TTC549 (cell line): ENCODE data around the gene KRT78.

ENCODE experiments used
- FAIRE-seq: peaks from 2 replicates; lab custom pipeline; 2012; peaks lifted over from hg19 to GRCh38; lab: Jason Lieb, UNC

Gene KRT78

DNA sequence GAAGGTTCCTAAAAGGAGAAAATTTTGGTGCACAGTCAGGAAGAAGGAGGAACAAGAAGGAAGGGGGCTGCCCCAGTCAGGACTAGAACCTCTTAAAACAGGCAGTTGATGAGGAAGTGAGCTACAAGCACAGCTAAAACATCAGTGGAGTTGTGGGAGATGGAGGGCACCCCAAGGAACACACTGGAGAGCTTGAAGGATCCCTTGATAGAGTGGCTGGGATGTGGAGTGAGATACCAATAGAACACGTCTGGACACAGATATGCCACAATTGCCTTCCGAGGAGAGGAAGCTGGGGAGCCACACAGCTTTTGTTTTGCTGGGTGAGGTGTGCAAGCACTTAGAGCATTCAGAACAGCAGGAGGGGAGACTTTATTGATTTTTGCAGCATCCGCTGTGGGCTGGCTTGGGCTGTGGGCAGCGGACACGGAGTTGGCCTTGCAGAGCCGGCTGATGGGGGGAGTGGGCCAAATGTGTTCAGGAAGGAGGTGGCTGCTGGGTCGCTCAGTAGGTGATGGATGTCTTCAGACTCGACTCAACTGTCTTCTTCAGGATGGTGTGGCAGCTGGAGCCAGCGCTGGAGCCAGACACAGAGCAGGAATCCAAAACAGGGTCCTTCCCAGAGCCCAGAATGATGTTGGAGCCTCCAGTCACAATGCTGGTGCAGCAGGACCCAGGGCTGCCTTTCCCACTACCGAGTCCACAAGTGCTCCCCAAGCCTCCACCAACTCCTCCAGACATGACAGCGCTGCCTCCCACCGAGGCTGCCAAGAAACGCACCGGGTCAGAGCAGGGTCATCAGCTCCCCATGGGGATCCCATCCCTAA is 10.0 kb downstream of the KRT78 start:
- no peak for FAIRE-seq

DNA sequence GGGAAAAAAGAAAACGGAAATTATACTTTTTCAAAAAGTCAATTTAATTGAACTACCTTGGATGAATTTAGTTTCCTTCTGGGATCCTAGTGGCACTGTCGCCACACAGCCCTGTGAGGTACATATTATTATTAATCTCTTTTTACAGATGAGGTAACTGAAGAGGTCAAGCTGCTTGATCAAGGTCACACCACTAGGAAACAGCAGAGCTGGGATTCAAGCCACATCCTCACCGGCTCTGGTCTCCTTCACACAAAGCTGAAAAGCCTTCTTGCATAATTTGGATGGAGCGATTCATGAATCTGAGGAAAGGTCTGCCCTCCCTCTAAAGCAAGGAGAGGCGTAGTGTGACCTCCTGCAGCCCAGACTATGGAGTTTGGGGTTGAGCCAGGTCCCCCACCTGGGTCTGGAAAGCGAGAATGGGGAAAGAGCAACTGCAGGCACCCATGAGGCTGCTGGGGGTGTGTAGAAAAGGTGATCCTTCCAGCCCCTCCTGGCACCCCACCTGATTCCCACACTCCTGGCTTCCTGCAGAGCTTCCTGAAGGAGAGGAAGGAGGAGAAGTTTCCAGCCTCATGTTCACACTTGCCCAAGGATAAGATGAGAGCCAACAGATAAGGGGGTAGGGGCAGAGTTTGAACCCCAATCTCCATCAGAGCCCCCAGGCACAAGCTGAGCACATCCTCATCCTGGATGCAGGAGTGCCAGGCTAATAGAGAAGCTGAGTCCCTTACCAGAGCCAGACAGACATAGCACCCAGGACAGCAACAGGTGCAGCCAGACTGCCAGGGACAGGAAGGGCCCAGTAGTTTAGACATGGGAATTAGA is 10.8 kb downstream of the KRT78 start:
- FAIRE-seq = no peak

DNA sequence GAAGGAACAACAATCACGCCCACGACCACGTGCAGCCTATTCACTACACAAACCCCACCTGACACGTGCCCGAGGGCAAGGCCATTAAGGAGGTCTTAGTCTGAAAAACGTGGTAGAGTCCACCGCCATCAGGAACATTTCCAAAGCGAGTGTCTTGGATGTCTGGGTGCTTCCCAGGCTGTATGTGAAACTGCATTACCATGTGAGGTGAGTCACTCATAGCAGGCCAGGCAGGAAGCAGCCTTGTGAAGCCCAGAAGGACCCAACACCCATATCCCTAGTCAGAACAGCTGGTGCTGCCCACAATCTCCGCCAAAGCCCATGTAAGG is 11.4 kb downstream of the KRT78 start:
- no peak for FAIRE-seq

DNA sequence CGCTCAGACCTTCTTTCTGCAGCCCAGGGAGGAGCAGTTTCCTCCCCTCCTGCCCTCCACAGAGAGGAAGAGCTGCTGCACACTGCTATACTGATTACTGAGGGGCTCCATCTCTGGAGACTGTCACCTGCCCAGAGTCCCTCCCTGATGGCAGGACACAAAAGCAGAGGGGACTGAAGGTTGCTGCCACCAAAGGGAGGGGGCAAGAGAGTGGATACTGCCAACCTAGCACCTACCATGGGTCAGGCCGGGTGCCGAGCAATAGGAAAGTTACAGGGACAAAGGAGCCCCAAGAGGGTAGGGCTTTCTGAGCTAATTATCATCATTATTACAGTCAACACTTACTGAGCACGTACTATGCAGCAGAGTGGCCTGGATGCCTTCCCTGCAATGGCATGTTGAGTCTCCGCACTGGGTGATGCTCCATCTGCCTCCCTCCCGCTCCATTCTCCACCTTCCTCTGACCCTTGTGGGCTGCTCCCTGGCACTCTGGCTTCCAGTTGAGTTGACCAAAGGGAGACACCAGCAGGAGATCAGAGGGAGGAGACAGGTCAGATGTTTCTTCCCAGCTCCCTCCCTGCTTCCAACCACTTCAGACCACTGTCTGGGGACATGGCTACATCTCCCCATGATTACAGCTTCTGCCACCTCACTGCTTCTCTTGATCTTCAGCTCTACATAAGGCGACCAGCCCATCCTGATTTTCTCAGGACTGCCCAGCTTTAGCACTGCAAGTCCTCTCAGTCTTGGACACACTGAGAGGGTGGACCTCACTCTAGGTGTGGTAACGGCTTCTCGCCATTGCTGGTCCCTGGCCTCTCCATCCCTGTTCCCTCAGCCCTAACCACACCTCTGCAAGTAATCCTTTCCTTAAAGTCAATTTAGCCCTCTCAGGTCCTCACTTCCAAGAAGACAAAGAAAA is 12.0 kb downstream of the KRT78 start:
- FAIRE-seq = no peak

DNA sequence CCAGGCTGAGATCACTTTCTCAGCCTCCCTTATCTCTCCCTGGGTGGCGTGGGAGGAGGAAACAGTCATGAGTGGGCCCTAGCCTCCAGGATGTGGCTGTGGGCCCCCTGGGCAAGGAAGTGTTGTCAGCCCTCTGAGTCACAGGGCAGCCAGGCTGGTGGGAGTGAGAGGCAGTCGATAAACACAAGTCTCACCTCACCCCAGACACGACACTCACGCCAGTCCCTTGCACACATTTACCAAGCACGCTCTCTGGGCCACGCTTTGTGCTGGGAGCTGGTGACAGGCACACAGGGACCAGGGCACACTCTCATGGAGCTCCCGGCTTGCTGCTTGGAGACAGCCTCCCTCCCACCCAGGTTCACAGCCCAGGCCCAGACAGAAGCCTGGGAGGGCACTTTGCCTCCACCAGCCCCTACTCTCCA is 12.7 kb downstream of the KRT78 start:
- no peak for FAIRE-seq

DNA sequence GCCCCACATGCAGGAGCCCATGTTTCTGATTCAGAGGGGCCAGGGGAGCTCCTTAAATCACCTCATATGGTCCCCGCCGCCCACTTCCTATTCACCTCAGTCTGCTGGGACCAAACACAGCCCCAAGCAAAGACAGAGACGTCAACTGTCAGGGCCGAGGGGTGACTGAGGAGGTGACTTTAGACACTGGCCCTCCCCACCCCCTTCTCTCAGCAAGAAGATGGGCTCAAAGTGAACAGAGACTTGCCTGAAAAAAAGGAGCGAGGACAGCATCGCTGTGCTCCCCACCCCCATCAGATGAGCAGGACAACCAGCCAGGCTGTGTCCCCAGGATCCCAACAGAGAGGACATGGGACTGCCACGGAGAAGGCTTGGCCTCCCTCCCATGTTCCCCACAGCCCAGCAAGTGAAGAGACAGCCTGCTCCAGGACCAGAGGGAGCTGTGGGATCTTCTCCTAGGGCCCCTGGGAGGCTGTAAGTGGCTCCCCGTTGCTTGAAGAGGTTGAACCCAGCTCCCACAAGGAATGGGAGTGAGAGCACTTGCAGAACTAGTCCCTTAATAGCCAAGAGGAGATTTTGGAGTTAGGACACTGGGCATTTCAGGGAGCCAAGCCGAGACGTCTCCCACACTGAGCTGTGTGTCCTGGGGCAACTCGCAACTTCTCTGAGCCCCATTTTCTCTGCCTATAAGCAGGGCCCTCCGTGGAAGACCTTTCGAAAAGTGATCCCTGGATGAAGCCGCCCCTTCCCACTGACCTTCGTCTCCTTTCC is 13.3 kb downstream of the KRT78 start:
- FAIRE-seq = no peak

DNA sequence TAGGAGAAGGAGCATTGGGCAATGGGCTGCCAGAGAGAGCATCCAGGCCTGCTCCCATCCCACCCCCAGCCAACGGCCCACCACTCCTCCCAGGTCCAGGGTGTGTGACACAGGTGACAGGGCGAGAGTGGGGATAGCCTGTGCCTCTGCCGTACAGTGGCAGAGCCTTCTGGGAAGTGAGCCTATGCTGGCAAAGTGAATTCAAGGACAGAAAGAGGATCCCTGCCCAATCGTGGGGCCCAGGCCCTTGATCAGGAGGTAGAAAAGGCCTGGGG is 14.1 kb downstream of the KRT78 start:
- no peak for FAIRE-seq

DNA sequence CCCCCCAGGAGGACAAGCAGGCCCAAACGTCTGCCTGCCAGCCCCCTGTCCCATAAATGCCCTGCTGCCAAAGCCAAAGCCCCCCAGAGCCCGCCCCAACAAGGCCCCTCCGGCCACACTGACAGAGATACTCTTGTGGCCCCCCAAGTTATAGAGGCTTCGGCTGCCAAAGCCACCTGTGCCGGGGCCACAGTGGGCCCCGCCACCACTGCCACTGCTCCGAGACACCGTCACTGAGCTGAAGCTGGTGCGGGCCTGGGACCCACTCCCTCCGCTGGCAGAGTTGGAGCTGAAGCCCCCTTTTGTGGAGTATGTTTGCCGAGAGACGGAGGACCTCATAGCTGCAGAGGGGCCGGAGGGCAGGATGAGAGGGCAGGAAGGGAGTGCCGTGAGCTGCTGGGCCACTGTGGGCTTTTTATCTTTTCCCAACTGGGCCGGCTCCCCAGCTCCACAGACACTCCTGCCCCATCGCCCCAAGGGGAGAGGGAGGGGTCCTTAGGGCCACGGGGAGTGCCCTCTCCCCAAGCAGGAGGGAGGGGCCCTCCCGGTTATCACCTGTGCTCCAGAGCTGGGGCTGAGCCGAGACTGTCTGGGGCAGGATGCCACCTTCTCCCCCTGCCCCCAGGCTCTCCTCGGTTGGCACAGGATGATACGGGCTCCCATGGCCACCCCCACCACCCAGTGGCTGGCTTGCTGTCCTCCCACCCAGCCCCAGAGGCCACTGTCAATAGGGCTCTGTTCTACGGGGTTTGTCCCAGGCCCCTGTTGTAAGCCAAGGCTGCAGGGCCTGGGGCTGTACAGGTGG is 14.7 kb downstream of the KRT78 start, which contains the start of gene KRT79:
TSS of gene KRT79 (minus strand) at position 390 of the 805 bp plus-strand sequence. CDS start at position 339, 51 bp downstream.
- no peak for FAIRE-seq

DNA sequence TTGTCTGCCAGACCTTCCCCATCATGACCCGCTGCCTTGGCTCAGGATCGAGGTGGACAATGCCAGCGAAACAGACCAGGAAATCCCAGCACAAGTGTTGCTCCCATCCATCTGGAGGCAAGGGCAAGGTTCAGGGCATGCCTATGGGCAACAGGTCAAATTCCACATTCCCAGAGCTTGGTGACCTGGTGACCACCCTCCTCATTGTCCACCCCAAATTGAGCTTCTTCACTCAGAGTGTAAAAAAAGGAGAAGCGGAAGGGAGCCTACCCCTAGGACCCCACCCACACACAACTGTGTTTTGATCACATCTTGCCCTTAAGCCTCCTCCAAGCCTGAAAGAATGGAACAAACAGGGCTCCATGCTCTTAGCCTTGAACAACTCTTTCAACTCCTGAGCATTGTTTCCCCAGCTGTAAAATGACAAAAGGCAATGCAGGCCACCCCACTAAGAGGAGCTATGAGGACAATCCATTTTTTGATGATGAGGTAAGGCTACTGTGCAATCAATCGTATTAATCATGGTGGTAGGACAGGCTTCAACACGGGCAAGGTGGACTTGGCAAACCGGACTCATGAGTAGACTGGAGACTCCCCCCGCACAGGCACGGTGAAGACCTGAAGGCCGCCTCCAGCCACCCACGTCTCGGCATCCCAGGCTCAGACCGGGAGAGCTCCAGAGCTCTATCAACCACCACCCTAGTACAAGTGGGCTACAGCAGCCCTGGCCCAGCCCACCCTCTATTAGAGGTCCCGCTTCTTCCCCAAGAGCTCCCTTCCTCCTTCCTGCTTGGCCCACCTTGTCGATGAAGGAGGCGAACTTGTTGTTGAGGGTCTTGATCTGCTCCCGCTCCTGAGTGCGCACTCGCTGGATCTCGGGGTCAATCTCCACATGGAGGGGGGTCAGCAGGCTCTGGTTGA is 15.5 kb downstream of the KRT78 start:
- FAIRE-seq = no peak

DNA sequence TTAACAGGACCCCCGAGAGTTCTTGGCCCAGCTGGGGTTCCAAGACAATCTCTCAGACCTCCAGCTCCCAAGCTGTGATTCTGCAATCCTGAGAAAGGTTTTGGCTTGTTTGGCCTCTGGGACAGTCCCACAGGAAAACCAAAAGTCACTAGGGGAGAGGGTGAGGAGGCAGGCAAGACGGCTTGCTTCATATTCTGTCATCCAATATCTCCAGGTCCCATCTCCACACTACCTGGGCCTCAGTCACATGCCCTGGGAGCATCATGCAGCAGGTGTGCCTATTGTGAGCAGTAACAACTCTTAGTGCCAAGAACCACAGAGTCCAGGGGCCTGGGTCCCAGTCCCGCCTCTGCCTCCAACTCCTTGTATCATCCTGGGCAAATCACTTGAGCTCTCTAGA is 16.3 kb downstream of the KRT78 start:
- no peak for FAIRE-seq

DNA sequence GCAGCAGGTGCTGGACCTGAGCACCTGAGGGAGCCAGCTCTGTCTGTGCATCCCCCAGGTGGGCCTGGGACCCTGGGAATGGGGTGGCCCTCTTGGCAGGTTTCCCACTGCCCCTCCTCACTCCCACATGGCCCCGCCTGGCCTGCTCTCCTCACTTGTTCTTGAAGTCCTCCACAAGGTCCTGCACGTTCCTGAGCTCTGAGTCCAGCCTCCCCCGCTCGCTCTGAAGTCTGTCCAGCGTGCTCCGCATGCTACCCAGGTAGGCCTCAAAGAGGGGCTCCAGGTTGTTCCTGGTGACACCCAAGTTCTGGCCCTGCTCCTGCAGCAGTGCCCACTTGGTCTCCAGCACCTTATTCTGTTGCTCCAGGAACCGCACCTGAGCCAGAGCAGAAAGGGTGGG is 17.5 kb downstream of the KRT78 start:
- FAIRE-seq = no peak

DNA sequence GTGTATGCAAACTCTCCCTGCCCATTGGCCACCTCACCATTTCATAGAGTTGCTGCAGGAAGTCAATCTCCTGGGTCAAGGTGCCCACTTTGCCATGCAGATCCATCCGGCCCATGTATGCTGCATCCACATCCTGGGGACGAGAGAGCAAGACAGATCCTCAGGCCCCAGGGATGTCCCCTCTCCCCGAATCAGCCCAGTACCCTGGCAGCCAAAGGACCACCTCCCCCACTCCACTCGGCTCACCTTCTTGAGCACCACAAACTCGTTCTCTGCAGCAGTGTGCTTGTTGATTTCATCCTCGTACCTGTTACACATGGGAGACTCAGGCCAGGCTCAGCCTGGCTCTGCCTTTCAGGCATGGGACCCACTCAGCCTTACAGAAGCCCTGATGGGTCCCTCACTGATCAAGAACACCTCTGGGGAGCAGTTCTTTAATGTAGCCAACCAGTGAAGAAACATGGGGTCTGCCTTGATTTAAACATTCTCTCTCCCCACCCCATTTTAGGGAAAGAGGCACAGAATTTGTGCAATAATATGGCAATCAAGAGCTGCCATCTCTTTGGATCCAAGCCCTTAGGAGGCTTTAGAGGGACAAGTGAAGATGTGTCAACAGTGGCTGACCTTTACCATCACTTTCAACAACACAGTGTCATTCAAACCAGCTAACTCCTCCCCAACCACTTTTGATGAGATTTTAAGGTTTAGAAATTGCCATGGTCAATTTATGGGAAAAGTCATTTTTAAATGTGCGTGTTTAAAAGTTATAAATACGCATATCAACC is 18.6 kb downstream of the KRT78 start:
- no peak for FAIRE-seq

DNA sequence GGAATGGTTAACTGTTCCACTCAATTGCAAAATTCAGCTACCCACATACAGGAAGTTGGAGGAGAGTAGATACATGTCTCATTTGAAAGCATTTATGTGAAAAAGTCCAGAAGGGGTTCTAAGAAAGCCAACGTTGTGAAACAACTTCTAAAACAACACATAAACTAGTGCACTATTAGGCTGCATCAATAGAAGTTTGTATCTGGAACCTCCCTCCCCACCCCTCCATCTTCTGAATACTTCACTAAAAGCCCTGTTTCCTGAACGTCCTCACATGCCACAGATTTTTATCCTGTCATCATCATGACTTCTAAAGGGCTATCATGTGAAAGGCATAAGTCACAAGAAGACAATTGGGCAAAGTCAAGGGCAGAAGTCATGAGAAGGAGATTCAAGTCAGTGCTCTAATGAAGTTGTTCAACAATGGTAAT is 20.2 kb downstream of the KRT78 start:
- FAIRE-seq = no peak

DNA sequence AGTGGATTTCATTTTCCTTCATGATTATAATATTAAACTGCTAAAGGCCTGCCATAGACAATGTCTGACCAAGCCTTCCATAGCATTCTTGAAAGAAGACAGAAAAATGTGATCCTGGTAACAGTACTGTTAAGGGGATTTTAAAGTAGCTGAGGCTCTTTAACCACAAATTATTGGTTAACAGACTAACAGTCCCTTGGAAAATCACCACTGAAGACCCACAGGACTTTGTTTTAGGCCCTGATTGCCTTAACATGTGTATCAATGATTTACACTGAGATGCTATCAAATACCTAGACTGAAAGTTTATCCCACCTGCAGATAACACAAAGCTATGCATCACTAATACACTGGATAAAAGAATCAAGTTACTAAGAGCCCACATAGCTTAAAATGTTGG is 20.6 kb downstream of the KRT78 start:
- no peak for FAIRE-seq

DNA sequence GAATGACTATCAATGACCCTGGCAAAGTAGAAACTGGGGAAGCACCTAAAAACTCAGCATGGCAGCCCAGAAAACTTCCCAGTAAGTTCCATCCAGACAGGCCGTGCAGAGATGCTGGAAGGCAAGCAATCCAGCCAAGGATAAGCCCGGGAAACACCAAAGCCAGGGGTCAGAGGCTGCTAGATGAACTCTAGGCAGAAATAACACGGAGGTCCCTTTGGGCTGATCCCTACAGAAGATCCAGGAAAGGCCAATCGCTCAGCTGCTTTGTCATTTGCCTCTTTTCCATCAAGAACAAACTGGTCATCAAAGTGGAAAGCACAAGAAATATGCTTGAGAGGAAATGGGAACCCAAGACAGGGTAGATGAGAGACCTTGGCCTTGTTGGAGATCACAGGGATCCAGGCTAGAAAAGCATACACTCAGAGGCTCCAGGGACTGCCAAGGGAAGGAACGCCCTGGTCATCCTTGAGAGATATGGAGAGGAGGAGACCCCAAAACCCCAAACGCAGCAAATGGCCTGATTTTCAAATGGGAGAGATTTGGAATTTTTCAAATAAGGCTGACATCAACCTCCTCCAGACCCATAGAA is 21.2 kb downstream of the KRT78 start:
- no peak for FAIRE-seq

DNA sequence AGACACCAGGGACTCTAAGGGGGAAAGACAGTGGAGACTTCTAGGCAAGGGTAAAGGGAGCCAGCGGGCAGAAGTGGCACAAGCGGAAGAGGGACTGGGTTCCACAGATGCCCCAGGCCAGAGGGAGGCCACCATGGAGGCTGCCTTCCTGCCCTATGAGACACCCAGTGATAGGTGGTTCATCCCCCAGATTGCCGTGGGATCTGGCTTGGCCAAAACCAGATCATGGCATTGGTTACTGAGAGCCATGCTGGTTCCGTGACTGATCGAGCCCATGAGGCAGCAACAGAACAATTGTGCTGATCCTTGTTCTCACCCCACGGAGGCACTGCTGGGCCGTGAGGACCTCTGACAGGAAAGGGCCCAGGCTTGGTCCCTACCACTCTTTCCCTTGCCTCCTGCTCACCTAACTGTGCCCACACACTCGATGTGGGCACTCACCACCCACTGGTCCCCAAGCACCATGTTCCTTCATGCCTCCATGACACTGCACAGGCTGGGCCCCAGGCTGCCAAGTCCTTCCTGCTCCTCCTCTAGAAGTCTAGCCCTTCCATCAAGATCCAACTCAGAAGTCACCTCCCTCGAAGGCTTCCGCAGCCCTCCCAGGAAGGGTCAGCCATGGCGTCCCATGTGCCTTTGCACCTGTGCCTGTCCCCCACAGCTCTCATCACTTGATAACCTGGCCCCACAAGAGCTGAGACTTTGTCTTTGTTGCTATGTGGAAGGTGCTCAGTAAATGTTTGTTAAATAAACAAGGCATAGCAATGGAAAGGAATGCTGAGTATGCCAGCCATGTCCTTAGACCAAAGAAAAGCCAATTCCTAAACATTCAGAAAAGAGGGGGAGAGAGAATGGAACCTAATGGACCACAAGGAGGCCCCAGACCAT is 21.9 kb downstream of the KRT78 start:
- no peak for FAIRE-seq

DNA sequence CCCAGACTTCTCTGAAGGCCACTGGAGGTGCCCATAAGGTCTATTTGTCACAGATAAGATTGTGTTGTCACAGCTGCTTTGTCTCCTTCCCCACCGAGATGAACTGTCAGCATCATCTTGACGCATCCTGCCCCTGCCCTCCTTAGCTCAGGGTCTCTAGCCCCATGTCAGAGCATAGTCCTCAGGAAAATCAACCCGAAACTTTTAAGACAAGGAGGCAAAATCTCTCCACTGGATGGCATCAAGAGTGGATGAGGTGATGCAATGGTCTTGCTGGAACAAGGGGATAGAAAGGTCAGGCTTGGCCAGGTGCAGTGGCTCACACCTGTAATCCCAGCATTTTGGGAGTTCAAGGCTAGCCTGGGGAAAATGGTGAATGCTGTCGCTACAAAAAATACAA is 22.8 kb downstream of the KRT78 start:
- no peak for FAIRE-seq
